PC-9 (cell line): ENCODE results near the gene UBTD1. TPM values are rescaled to one million over a fixed set of nuclear protein-coding genes. Genes with fewer than 3 reads are reported as not detected.
"Not testable (repeated sequence)": the region's sequence is repeated elsewhere in the genome, so short reads cannot be mapped to it uniquely, and the experiment has no call there.

Experiments used
- BruUV-seq: library from RNA; stranded (reverse); fragments of 400-500 nt; replicated peaks from 2 replicates; lab custom pipeline; 2021; lab: Mats Ljungman, UMichigan
- CTCF ChIA-PET: fragments of 300-600 bp; sonication (Branson Sonifier 250); formaldehyde crosslinking; loops from one replicate; lab custom pipeline; 2022; ENCODE audit warnings: antibody characterized with exemption; lab: Charles Lee
- POLR2A ChIA-PET: fragments of 300-600 bp; sonication (Branson Sonifier 250); formaldehyde crosslinking; loops from one replicate; lab custom pipeline; 2022; ENCODE audit warnings: antibody characterized with exemption; ENCODE audit not compliant: unreplicated experiment; lab: Charles Lee
- DNase-seq, 2 experiments: peaks; one replicate each; pipeline versions ENCODE4 v3.0.0 to v3.0.0-alpha.2; 2015 to 2022; ENCODE audit warnings: mixed read lengths in 1 of 2
- H2AFZ ChIP-seq: fragments of 200-600 bp; sonication (generic); 2 replicates; pipeline ENCODE4 v1.8.1; 2017; ENCODE audit warnings: antibody characterized with exemption
- H3F3A ChIP-seq: fragments of 200-600 bp; sonication (generic); 2 replicates; pipeline ENCODE4 v1.8.1; 2017; ENCODE audit warnings: antibody characterized with exemption, mild to moderate bottlenecking, low read depth; ENCODE audit not compliant: insufficient read depth
- H3K27ac ChIP-seq: fragments of 200-600 bp; sonication (generic); 2 replicates; pipeline ENCODE4 v1.6.1; 2016; ENCODE audit warnings: mixed run types
- H3K27me3 ChIP-seq: fragments of 200-600 bp; sonication (generic); 2 replicates; pipeline ENCODE4 v1.6.1; 2016; ENCODE audit warnings: low read depth, mixed run types; ENCODE audit not compliant: insufficient read depth
- H3K36me3 ChIP-seq: fragments of 200-600 bp; sonication (generic); 2 replicates; pipeline ENCODE4 v1.6.1; 2016; ENCODE audit warnings: low read depth, mixed run types
- H3K4me1 ChIP-seq: fragments of 200-600 bp; sonication (generic); replicated peaks from 2 replicates; pipeline ENCODE4 v1.6.1; 2016; ENCODE audit warnings: mixed run types; ENCODE audit not compliant: insufficient read depth
- H3K4me2 ChIP-seq: fragments of 200-600 bp; sonication (generic); 2 replicates; pipeline ENCODE4 v1.6.1; 2017; ENCODE audit warnings: mixed run types
- H3K4me3 ChIP-seq: fragments of 200-600 bp; sonication (generic); 2 replicates; pipeline ENCODE4 v1.6.1; 2016; ENCODE audit warnings: mixed run types
- H3K79me2 ChIP-seq: fragments of 200-600 bp; sonication (generic); 2 replicates; pipeline ENCODE4 v1.6.1; 2017; ENCODE audit warnings: low read depth, mixed run types
- H3K9me2 ChIP-seq: fragments of 200-600 bp; sonication (generic); 2 replicates; pipeline ENCODE4 v1.8.1; 2017; ENCODE audit warnings: mild to moderate bottlenecking; ENCODE audit not compliant: insufficient read depth
- H3K9me3 ChIP-seq: fragments of 200-600 bp; sonication (generic); 2 replicates; pipeline ENCODE4 v1.8.1; 2016; ENCODE audit warnings: low read depth; ENCODE audit not compliant: insufficient read depth
- H4K20me1 ChIP-seq: fragments of 200-600 bp; sonication (generic); 2 replicates; pipeline ENCODE4 v1.8.1; 2017; ENCODE audit not compliant: insufficient read depth
- EZH2 ChIP-seq: fragments of 200-600 bp; sonication (generic); IDR thresholded peaks from 2 replicates; pipeline ENCODE4 v1.8.0; 2017; ENCODE audit warnings: antibody characterized with exemption, low read depth
- intact Hi-C: fragments of 100-400 bp; cut with micrococcal nuclease; formaldehyde crosslinking; loops from one replicate; pipeline ENCODE4 v1.10.0; 2022; ENCODE audit not compliant: unreplicated experiment
- total RNA-seq: library from RNA; stranded (reverse); gene quantifications from 2 replicates; pipeline ENCODE4 v1.2.3, GENCODE V29; 2021
- TF ChIP-seq, protein P1 (sequence below): fragments of 200-600 bp; sonication (generic); conservative IDR thresholded peaks from 2 replicates; pipeline ENCODE4 v1.6.1; 2017; ENCODE audit warnings: mixed run types, antibody characterized with exemption, mild to moderate bottlenecking, moderate library complexity

UBTD1 gene
- total RNA-seq, 1 experiment from 2014 or later, result 17.1 TPM

DNA sequence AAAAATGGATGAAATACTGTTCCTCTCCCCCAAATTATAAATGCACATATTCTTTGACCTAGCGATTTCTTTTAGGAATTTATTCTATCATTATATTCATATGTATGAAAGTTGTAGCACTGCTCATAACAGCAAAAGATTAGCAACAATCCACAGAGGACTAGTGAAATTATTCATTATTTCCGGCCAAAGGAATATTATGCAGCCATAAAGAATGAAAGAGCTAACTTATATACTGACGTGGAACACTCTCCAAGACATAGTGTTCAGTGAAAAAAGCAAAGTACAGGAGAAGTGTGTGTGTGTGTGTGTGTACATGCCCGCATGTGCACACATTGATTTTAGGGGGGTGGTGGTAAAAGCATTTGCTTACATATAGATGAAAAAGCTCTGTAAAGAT is 23.8 kb upstream of the UBTD1 start:
- H2AFZ ChIP-seq, result no peak overlapping the region
- no TSS peak for BruUV-seq
- no peaks in the 10 kb centered on the region for H3F3A ChIP-seq
- H3K4me3 ChIP-seq, result no peak overlapping the region
- H3K4me2 ChIP-seq, result no peak overlapping the region
- no peak overlapping the region for H3K27ac ChIP-seq
- H3K36me3 ChIP-seq, result peaks cover 7% of the 10 kb centered on the region; the same call in 1 of the 2 replicates
- no peaks in the 10 kb centered on the region for H3K27me3 ChIP-seq
- no peaks in the 10 kb centered on the region for H3K9me2 ChIP-seq
- no peak for DNase-seq
- no peak for TF ChIP-seq EZH2
- TF ChIP-seq, protein P1, sequence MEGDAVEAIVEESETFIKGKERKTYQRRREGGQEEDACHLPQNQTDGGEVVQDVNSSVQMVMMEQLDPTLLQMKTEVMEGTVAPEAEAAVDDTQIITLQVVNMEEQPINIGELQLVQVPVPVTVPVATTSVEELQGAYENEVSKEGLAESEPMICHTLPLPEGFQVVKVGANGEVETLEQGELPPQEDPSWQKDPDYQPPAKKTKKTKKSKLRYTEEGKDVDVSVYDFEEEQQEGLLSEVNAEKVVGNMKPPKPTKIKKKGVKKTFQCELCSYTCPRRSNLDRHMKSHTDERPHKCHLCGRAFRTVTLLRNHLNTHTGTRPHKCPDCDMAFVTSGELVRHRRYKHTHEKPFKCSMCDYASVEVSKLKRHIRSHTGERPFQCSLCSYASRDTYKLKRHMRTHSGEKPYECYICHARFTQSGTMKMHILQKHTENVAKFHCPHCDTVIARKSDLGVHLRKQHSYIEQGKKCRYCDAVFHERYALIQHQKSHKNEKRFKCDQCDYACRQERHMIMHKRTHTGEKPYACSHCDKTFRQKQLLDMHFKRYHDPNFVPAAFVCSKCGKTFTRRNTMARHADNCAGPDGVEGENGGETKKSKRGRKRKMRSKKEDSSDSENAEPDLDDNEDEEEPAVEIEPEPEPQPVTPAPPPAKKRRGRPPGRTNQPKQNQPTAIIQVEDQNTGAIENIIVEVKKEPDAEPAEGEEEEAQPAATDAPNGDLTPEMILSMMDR, result no peak
- POLR2A ChIA-PET, result no interaction called here
- H4K20me1 ChIP-seq, result no peaks in the 10 kb centered on the region
- intact Hi-C loops, result no loop called here
- CTCF ChIA-PET, result no interaction called here
- H3K9me3 ChIP-seq, result no peaks in the 10 kb centered on the region
- no peaks in the 10 kb centered on the region for H3K4me1 ChIP-seq
- H3K79me2 ChIP-seq, result no peaks in the 10 kb centered on the region

DNA sequence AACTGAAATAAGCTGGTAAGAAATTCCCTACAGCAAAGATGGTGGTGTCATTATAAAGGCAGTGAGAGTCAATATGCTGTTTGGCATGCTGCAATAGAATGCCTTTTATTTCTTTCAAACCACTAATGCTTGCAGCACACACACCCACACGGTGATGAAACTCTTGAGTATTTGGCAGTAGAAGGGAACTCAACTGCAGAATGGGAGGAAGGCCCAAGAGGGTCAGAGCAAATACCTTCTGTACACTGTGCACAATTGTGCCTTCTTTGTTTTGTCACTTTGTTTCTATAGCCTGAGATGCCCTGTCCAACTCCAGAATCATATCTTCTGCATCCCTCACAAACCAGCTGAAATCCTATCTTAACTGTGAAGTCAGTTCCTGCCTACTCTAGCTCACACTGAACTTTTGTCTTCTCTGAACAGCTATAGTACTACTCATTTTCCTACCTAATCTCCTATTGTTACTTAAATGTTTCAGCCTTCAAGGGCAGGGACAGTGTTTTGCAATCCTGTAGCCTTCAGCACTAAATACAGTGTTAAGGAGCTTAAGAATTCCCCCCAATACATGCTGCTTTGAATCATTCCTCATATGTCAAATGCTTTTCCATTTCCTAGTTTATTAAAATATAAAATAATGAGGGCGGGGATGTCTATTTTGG is 22.7 kb upstream of the UBTD1 start:
- Histone ChIP-seq H4K20me1 (no peaks in the 10 kb centered on the region), H3K4me2 (no peak overlapping the region), H3K4me1 (0 out of 2 replicates have a peak, but pooled peaks cover 1% of the 10 kb centered on the region), H3K36me3 (0 out of 2 replicates have a peak, but pooled peaks cover 7% of the 10 kb centered on the region), H3K4me3 (no peak overlapping the region), H3F3A (no peaks in the 10 kb centered on the region; the same call in 1 of the 2 replicates), H2AFZ (no peak overlapping the region), H3K9me3 (no peaks in the 10 kb centered on the region), H3K27ac (no peak overlapping the region), H3K9me2 (no peaks in the 10 kb centered on the region), H3K79me2 (no peaks in the 10 kb centered on the region), H3K27me3 (no peaks in the 10 kb centered on the region)
- TF ChIP-seq EZH2, result no peak
- TF ChIP-seq, protein P1, result no peak
- DNase-seq, result no peak
- no TSS peak for BruUV-seq
- intact Hi-C loops, result no loop called here
- ChIA-PET POLR2A (no interaction called here), CTCF (interaction anchor here (1.2 kb wide), 1 partner anchor 9 kb away, joined by 4 read pairs; no protein-coding TSS in a partner anchor)

DNA sequence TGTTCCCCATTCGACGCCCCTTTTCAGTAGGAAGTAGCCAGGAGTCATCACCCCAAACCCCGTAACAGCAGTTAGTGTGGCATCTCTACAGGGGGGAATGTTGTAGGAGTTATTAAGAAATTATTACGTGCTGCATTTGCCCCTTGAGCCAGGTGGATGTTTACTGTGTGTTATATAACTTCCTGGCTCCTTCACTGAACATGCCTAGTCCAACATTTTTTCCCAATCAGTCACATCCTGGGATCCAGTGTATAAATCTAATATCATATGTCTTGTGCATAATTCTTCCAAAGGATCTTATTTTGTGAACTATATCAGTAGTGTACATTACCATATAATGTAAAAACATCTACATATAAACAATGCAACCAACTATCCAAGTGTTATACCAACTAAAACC is 19.3 kb upstream of the UBTD1 start:
- BruUV-seq, H3K9me2 ChIP-seq, POLR2A ChIA-PET, H3K36me3 ChIP-seq, H3K4me2 ChIP-seq, H3K4me1 ChIP-seq, DNase-seq, H4K20me1 ChIP-seq, H2AFZ ChIP-seq, intact Hi-C loops, H3K79me2 ChIP-seq, H3F3A ChIP-seq, H3K27ac ChIP-seq, H3K27me3 ChIP-seq, CTCF ChIA-PET, H3K9me3 ChIP-seq, H3K4me3 ChIP-seq: not testable (repeated sequence)
